ENCODE results near the gene TOPAZ1.
A peak's percentile ranks its signal among the peaks of the same experiment; 100 is the strongest.

TOPAZ1 gene

DNA sequence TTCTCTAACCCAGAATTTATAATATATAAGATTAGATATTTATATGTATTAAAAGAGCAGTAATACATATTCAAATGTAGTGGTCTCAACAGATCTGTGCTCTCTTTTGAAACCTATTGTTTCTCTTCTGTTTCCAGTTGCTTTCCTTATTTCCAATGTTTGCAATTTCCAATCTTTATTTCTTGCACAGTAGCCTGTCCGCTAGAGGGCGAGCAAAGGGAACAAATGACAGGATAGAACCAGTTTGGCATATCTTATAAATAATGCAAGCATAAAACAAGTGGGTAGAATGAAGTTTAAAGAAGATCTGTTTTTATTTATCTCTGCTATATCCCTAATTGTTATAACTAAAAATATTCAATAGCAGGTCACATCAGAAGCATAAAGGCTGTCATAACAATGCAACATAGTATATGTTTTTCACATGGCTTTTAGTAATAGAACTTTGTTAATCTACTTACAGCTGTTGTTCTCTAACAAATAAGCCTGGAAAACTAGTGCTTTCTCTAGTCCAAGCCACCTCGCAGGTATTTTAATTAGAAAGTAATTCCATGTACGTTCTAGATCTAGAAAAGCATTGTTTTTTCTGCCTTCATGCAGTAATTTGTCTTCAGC, 81.8 kb downstream of the TOPAZ1 start:
- ATAC-seq (replicated peaks) (peak; percentile 59), DNase-seq (peak; percentile 33 to 55 (median 47))
- Mint-ChIP-seq H3K4me3 (no peak overlapping the region), H3K4me1 (ENCODE audit: low read depth in 2 of 2) (no peaks in the 10 kb centered on the region), H3K36me3 (ENCODE audit: insufficient read depth) (no peaks in the 10 kb centered on the region), H3K27me3 (peaks cover 25 to 30% of the 10 kb centered on the region in 2 donors), H3K27ac (no peak overlapping the region), H3K9me3 (no peaks in the 10 kb centered on the region)

DNA sequence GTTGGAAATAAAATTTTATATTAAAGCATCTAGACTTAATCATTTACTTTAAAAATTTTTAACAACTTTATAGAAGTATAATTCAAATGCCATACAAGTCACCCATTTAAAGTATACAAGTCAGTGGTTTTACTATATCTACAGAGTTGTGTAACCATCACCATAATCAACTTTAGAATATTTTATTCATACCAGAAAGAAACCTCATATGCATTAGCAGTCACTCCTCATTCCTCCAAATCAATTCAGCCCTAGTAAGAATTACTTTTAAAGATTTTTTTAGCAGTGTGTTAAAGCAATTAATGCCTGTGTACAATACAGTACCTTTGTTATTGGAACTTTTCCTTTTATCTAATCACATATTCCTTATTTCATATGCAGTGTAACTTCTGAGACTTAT, 82.9 kb downstream of the TOPAZ1 start:
- ATAC-seq (replicated peaks) (no peak), DNase-seq (no peak)
- Mint-ChIP-seq H3K4me1 (ENCODE audit: low read depth in 2 of 2) (no peaks in the 10 kb centered on the region), H3K36me3 (ENCODE audit: insufficient read depth) (no peaks in the 10 kb centered on the region), H3K4me3 (no peak overlapping the region), H3K9me3 (no peaks in the 10 kb centered on the region), H3K27me3 (peaks cover 24 to 36% of the 10 kb centered on the region in 2 donors), H3K27ac (no peak overlapping the region)

GRCh38 chr3:44326019-44326418, 84.3 kb downstream of the TOPAZ1 start:
- DNase-seq, result no peak

DNA sequence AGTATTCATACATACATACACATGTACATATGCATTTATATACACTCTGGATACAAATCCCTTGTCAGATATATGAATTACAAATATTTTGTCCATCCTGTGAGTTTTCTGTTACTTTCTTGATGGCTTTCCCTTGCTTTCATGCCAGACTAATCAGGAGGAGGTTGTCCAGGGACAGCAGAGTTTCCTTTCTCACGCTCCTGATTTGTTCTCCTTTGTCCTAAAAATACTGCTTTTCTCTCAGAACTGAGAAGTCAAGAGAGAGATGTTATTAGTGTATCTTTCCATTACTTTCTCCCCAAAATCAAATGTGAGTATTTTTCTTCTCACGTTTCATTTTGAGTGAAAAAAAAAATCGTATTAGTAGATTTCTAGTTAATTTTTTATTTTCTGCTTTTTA, 84.8 kb downstream of the TOPAZ1 start:
- peaks cover 36 to 47% of the 10 kb centered on the region in 2 donors for H3K27me3 Mint-ChIP-seq
- H3K27ac Mint-ChIP-seq, result no peak overlapping the region
- DNase-seq (no peak), ATAC-seq (replicated peaks) (no peak)
- H3K36me3 Mint-ChIP-seq (ENCODE audit: insufficient read depth), result no peaks in the 10 kb centered on the region
- no peaks in the 10 kb centered on the region for H3K4me1 Mint-ChIP-seq (ENCODE audit: low read depth in 2 of 2)
- no peaks in the 10 kb centered on the region for H3K9me3 Mint-ChIP-seq
- H3K4me3 Mint-ChIP-seq, result no peak overlapping the region

More at GRCh38 chr3:44326019-44326418, 84.3 kb downstream of the TOPAZ1 start:
- ATAC-seq (replicated peaks), result no peak
- Mint-ChIP-seq H3K4me1 (ENCODE audit: low read depth in 2 of 2) (no peaks in the 10 kb centered on the region), H3K27ac (no peak overlapping the region), H3K4me3 (no peak overlapping the region), H3K9me3 (no peaks in the 10 kb centered on the region), H3K36me3 (ENCODE audit: insufficient read depth) (no peaks in the 10 kb centered on the region), H3K27me3 (peaks cover 36 to 47% of the 10 kb centered on the region in 2 donors)

DNA sequence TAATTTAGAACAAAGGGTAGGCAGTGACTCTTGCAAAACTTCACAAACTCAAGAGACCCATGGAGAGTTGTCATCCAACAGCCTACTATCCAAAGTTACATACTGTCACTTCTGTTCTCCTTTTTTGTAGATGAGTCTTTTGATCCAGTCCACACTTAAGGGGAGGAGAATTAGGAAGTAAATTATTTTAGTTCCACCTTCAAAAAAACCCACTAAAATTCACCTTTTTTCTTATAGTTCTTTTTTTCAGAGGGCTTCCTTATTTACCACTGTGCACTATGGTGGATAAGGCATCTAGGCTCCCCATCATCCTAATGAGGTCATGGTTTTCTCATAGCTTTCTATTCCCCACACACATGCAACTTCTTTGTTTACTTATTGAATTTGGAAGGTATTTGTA, 88.3 kb downstream of the TOPAZ1 start:
- Mint-ChIP-seq H3K27me3 (peaks cover 58 to 68% of the 10 kb centered on the region in 2 donors), H3K9me3 (no peaks in the 10 kb centered on the region), H3K27ac (no peak overlapping the region), H3K4me1 (ENCODE audit: low read depth in 2 of 2) (no peaks in the 10 kb centered on the region), H3K36me3 (ENCODE audit: insufficient read depth) (no peaks in the 10 kb centered on the region), H3K4me3 (no peak overlapping the region)
- no peak for ATAC-seq (replicated peaks)
- no peak for DNase-seq

- no peaks in the 10 kb centered on the region for H3K9me3 Mint-ChIP-seq
- no peak overlapping the region for H3K4me3 Mint-ChIP-seq
- no peaks in the 10 kb centered on the region for H3K36me3 Mint-ChIP-seq (ENCODE audit: insufficient read depth)
- no peak overlapping the region for H3K27ac Mint-ChIP-seq
- no peak for DNase-seq
- peaks cover 54 to 64% of the 10 kb centered on the region in 2 donors for H3K27me3 Mint-ChIP-seq
- no peak for ATAC-seq (replicated peaks)
- H3K4me1 Mint-ChIP-seq (ENCODE audit: low read depth in 2 of 2), result no peaks in the 10 kb centered on the region
Measured at GRCh38 chr3:44330444-44330843, 88.8 kb downstream of the TOPAZ1 start.

DNA sequence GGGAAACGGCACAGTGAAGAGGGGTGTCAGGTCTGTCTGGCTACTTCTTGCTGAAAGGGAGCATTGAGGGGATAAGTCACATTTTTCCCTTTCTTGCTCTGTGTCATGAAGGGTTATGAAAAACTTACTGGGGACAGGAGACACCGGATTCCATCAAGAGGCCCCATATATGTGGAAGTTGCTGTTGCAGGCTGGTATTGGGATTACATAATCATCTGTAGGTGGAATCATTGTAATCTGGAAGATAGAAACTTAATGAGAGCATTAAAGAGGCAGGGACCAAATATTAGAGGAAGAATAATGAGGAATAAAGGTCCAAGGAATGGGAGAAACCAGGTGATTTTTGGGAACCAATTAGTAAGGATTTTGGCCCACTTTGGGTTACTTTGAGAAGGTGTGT, 92.6 kb downstream of the TOPAZ1 start:
- peaks cover 6 to 10% of the 10 kb centered on the region in 2 donors for H3K4me1 Mint-ChIP-seq (ENCODE audit: low read depth in 2 of 2)
- H3K27ac Mint-ChIP-seq, result no peak overlapping the region
- DNase-seq (no peak), ATAC-seq (replicated peaks) (no peak)
- no peak overlapping the region for H3K4me3 Mint-ChIP-seq
- H3K9me3 Mint-ChIP-seq, result no peaks in the 10 kb centered on the region
- H3K27me3 Mint-ChIP-seq, result peaks cover 34 to 37% of the 10 kb centered on the region in 2 donors
- H3K36me3 Mint-ChIP-seq (ENCODE audit: insufficient read depth), result peaks cover 21% of the 10 kb centered on the region

- peaks cover 25% of the 10 kb centered on the region for H3K36me3 Mint-ChIP-seq (ENCODE audit: insufficient read depth)
- H3K27ac Mint-ChIP-seq, result peak overlapping the region; percentile 96 to 99
- H3K4me3 Mint-ChIP-seq, result peak overlapping the region; percentile 82 to 87
- no peaks in the 10 kb centered on the region for H3K9me3 Mint-ChIP-seq
- ATAC-seq (replicated peaks) (no peak), DNase-seq (no peak)
- peaks cover 20 to 22% of the 10 kb centered on the region in 2 donors for H3K27me3 Mint-ChIP-seq
- peaks cover 12 to 20% of the 10 kb centered on the region in 2 donors for H3K4me1 Mint-ChIP-seq (ENCODE audit: low read depth in 2 of 2)
Measured at GRCh38 chr3:44337248-44337785, 95.6 kb downstream of the TOPAZ1 start.

DNA sequence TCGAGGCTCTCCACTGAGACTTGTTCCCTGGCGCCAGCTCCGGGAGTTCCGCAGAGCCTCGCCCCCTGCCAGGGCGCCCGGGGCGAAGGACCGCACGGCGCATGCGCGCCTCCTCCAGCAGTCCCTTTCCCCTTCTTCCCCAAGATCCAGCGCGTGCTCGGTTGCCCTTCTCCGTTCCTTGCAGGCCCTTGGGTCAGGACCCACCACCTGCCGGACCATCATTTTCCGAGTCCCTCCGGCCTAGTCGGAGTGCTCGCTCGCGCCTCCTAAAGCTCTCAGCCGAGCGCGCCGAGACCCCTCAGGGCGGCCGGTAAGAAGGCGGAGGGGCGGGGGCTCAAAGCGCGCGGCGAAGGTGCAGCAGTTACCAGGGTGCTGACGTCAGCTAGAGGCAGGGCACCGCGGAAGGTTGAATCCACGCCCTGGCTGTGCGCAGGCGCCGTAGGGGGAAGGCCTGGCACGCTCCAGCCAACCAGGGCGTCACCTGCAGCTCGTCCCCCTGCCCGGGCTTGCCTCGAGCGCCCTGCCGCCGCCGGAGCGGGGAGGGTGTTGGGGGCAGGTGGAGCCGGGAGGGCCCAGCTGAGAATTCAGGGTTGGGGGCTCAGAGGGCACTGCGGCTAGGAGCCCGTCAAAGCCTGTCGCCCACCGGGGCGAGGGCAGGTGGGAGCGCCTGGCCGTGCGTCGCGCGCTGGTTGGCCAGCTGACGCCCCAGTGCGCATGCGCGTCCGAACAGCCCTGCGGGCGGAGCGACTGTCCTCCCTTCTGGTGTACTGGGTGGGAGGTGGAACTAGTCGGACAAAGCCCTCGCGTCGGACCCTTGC, 96.5 kb downstream of the TOPAZ1 start, which contains the start of gene TCAIM:
Gene TCAIM, plus strand, starts transcription at position 757 of the 818 bp plus-strand sequence. CDS start 16,017 bp downstream, outside the sequence.
- Mint-ChIP-seq H3K27ac (peak within 1 kb of the TSS; percentile 96 to 99), H3K27me3 (peaks cover 15 to 17% of the 10 kb centered on the region in 2 donors), H3K4me3 (peak within 1 kb of the TSS; percentile 82 to 87), H3K4me1 (ENCODE audit: low read depth in 2 of 2) (peaks cover 12 to 20% of the 10 kb centered on the region in 2 donors), H3K36me3 (ENCODE audit: insufficient read depth) (peaks cover 25% of the 10 kb centered on the region), H3K9me3 (no peaks in the 10 kb centered on the region)
- ATAC-seq (replicated peaks), result peak; percentile 91
- DNase-seq, result peak; percentile 98

DNA sequence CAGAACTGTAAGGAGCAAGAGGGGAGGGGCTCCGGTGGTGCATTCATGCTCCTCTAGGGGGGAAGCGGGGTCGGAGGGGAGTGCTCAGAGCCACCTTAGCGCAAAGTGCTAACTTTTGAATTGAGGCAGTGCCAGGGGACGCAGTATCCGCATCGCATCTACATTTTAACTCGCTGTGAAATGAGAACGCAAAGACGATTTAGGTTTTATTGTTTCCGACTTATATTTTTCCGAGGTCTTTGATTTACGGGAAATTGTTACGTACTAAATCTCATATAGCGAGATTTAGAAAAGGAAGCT, 97.1 kb downstream of the TOPAZ1 start:
- Mint-ChIP-seq H3K4me1 (ENCODE audit: low read depth in 2 of 2) (peaks cover 12 to 20% of the 10 kb centered on the region in 2 donors), H3K36me3 (ENCODE audit: insufficient read depth) (peaks cover 25% of the 10 kb centered on the region), H3K27ac (peak overlapping the region; percentile 96 to 99), H3K27me3 (peaks cover 10 to 11% of the 10 kb centered on the region in 2 donors), H3K9me3 (no peaks in the 10 kb centered on the region), H3K4me3 (peak overlapping the region; percentile 82 to 87)
- no peak for ATAC-seq (replicated peaks)
- no peak for DNase-seq

GRCh38 chr3:44339181-44340057, 97.7 kb downstream of the TOPAZ1 start:
- DNase-seq, result no peak
- Mint-ChIP-seq H3K27ac (peak overlapping the region; percentile 96 to 99), H3K9me3 (no peaks in the 10 kb centered on the region), H3K27me3 (peaks cover 5% of the 10 kb centered on the region in 2 donors), H3K4me3 (peak overlapping the region; percentile 82 to 87), H3K36me3 (ENCODE audit: insufficient read depth) (peaks cover 25% of the 10 kb centered on the region), H3K4me1 (ENCODE audit: low read depth in 2 of 2) (peaks cover 12 to 20% of the 10 kb centered on the region in 2 donors)
- ATAC-seq (replicated peaks), result no peak

GRCh38 chr3:44340058-44340395, 98.3 kb downstream of the TOPAZ1 start:
- Mint-ChIP-seq H3K4me1 (ENCODE audit: low read depth in 2 of 2) (peaks cover 12 to 20% of the 10 kb centered on the region in 2 donors), H3K9me3 (no peaks in the 10 kb centered on the region), H3K36me3 (ENCODE audit: insufficient read depth) (peaks cover 25% of the 10 kb centered on the region), H3K27me3 (no peaks in the 10 kb centered on the region), H3K4me3 (peak overlapping the region; percentile 82 to 87), H3K27ac (peak overlapping the region; percentile 35 to 99)
- ATAC-seq (replicated peaks) (no peak), DNase-seq (no peak)

GRCh38 chr3:44342176-44342790, 100.6 kb downstream of the TOPAZ1 start:
- Mint-ChIP-seq H3K9me3 (no peaks in the 10 kb centered on the region), H3K4me1 (ENCODE audit: low read depth in 2 of 2) (peaks cover 11 to 18% of the 10 kb centered on the region in 2 donors), H3K27me3 (no peaks in the 10 kb centered on the region), H3K27ac (no peak overlapping the region), H3K36me3 (ENCODE audit: insufficient read depth) (peaks cover 22% of the 10 kb centered on the region), H3K4me3 (no peak overlapping the region)
- DNase-seq, result no peak
- no peak for ATAC-seq (replicated peaks)
